Stimulated activated CD8-positive, alpha-beta memory T cell treated with anti-CD3 and anti-CD28 coated beads, Interleukin-15, amount 100 ng/mL, for 48 hours (primary cell): ENCODE results near the gene SLC16A14.
"Not testable (repeated sequence)": the region's sequence is repeated elsewhere in the genome, so short reads cannot be mapped to it uniquely, and the experiment has no call there.

Source experiments
- DNase-seq, 2 donors: peaks; one replicate each; pipeline ENCODE4 v3.0.0-alpha.2; 2020; ENCODE audit warnings: low read depth in 2 of 2

The SLC16A14 gene, protein sequence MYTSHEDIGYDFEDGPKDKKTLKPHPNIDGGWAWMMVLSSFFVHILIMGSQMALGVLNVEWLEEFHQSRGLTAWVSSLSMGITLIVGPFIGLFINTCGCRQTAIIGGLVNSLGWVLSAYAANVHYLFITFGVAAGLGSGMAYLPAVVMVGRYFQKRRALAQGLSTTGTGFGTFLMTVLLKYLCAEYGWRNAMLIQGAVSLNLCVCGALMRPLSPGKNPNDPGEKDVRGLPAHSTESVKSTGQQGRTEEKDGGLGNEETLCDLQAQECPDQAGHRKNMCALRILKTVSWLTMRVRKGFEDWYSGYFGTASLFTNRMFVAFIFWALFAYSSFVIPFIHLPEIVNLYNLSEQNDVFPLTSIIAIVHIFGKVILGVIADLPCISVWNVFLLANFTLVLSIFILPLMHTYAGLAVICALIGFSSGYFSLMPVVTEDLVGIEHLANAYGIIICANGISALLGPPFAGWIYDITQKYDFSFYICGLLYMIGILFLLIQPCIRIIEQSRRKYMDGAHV

DNA sequence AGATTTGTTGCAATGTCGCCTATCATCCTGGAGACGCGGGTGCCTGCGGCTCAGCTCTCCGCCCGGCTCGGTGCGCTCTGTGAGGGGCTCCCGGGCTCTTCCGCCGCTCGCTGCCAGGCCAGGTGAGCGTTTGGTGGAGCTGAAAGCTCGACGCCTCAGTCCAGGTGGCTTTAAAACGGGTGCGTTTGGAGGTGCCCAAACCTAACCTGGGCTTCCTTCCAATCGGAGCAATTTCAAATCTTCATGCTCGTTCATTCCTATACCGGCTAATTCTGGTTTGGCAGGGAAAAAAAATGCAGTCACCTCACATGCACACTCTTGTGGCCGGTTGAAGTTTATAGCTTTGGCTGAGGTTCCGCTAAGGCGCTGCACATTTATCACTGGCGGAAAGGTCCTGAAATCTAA, at the start of gene SLC16A14:
Gene SLC16A14 (minus strand): TSS at position 274 of the 405 bp plus-strand sequence. CDS start 9,572 bp downstream, outside the sequence.
- DNase-seq = no peak

GRCh38 chr2:230106771-230107170, 38.0 kb upstream of the SLC16A14 start:
- DNase-seq = no peak

DNA sequence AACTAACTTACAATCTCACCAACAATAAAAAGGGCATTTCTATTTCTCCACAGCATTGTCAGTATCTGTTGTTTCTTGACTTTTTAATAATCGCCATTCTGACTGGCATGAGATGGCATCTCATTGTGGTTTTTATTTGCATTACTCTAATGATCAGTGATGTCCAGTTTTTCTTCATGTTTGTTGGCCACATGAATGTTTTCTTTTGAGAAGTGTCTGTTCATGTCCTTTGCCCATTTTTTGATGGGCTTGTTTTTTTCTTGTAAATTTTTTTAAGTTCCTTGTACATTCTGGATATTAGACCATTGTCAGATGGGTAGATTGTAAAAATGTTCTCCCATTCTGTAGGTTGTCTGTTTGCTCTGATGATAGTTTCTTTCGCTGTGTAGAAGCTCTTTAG, 33.2 kb upstream of the SLC16A14 start:
- DNase-seq = not testable (repeated sequence)

DNA sequence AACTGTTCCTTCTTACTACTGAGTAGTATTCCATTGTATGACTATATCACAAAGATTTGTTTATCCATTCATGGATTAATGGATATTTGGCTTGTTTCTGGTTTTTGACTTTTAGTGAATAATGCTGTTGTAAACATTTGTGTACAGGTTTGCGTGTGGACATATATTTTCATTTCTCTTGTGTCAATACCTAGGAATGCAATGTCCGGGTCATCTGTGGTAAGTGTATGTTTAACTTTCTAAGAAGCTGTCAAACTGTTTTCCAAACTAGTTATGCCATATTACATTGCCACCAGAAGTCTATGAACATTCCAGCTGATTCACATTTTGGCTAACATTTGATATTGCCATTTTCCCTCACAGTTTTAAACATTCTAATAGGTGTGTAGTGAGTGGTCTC, 29.1 kb upstream of the SLC16A14 start:
- DNase-seq = no peak

GRCh38 chr2:230097424-230097823, 28.7 kb upstream of the SLC16A14 start:
- no peak for DNase-seq

GRCh38 chr2:230090967-230091366, 22.2 kb upstream of the SLC16A14 start:
- no peak for DNase-seq

DNA sequence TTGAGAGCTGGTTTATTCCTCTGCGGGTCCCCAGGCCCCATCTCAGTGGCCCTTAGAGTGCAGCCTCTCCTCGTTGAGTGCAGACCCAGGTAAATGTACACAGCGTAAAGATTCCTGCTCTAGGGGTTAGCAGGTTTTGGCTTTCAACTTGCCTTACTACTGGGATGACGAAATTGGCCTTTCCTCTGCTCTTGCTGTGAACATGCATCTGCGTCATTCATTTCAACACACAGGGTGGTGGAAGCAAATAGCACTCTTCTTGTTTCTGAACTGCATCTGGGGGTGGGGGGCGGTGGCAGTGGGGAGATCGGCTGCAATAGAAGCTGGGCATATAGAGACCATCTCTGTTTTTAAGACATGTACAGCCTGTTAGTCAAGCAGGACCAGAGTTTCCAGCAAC, 16.5 kb upstream of the SLC16A14 start:
- DNase-seq = no peak

DNA sequence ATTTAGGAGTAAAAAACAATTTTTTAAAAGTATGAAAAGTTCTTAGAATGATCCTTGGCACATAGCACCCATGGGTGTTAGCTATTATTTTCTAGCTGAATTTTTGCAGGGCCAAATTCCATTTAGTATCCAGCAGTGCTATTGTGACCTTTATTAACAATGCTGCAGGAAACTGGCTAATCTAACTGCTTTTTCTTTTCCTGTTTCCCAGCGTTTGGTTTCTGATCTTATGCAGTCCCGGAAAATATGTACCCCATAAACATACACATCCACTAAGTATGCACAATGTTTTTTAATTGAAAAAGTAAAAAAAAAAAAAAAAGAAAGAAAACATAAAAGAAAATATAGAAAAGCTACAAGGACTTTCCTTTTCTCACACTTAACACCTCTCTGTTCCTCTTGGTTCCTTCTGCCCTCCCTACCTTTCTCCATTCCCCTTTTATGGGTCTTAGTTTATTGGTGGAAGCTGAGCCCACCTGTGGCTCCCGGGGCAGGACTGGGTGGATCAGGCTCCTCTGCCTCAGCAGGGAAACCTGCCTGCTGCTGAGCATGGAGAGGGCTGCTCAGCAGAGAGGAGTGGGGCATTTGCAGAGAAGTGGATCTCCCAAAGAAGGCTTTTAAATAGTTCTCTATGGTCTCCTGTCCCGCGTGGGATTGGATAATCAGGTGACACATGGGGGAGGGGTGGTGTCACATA, 9.3 kb upstream of the SLC16A14 start:
- DNase-seq = no peak

GRCh38 chr2:230076819-230077218, 8.1 kb upstream of the SLC16A14 start:
- no peak for DNase-seq

- no peak for DNase-seq
Measured at GRCh38 chr2:230075988-230076631, 7.4 kb upstream of the SLC16A14 start.

DNA sequence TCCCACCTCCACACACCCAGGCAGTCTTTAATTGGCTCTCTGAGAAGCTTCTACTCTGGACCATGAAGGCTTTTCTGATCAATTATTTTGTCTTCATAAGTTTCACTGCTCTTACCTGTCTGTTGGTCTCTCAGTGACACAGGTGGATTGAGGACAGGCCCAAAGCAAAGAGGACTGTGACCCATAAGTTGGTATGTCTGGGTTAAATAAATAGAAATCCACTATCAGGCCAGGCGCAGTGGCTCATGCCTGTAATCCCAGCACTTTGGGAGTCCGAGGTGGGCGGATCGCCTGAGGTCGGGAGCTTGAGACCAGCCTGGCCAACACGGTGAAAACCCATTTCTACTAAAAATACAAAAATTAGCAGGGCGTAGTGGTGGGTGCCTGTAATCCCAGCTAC, 2.7 kb upstream of the SLC16A14 start:
- DNase-seq = no peak

DNA sequence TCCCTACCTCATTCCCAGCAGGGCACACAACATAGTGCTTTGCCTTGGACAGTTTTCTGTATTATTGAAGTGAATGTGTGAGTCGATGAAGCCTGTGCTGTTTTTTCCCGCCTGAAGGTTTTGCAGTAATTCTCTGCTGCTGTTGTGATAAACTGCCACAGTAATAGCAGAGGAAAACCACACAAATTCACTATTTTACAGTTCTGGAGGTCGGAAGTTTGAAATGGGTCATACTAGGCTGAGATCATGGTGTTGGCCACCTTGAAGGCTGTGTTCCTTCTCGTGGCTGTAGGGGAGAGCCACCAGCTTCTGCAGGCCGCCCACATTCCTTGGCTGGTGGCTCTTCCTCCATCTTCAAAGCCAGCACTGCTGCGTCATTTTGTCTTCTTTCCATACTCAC, 678 bp upstream of the SLC16A14 start:
- no peak for DNase-seq

GRCh38 chr2:230068016-230068650, 591 bp downstream of the SLC16A14 start:
- DNase-seq = peak in 1 of 2 donors; percentile 33

GRCh38 chr2:230060672-230061293, 7.9 kb downstream of the SLC16A14 start:
- DNase-seq = no peak

DNA sequence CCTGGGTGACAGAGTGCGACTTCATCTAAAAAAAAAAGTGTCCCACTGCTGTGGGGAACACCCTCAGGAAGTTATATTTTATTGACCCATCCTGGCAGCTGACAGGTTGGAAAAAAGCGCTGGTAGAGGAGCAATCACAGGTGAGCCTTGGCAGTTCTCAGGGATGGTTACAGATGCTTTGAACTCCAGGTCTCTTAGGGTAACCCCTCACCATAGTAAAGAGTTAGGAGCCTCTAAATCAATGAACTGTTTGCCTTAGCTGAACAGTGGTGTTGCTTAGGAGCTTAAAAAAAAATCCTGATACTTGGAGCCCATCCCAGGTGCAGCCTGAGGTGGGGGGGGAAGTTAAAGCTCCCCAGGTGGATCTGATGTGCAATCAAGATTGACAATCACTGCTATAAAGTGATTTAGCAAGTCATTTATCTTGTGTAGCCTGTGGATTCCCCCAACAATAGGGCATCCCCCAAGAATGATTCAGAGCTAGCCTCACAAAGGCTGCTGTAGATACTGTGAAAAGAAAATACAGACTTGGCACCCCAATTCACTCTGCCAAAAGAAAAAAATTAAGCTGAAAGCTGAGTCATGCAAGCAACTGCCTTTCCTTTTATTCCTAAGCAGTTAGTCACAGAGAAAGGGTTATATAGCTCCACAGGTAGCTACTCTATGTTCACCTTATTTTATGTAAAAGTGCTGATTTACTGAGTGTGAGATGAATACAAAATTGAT, 14.8 kb downstream of the SLC16A14 start:
- DNase-seq = no peak

GRCh38 chr2:230052299-230052698, 16.4 kb downstream of the SLC16A14 start:
- no peak for DNase-seq

DNA sequence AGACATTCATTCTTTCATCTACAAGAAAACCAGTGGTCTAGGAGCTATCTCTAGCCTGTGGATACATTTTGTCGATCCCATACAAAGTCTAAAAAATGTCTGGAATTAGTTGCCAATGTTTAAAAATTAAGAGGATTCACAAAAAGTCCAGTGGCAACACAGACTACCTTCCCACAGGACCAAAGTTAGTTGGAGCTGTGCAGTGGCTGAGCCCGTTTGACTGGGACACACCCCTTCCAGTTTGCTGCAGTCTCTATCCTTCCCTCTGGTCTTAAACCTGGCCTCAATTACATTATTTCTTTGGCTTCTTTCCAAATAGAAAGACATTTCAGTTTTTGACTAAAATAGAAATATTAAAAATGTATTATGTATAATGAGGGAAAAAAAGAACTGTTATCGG, 18.6 kb downstream of the SLC16A14 start:
- DNase-seq = no peak

DNA sequence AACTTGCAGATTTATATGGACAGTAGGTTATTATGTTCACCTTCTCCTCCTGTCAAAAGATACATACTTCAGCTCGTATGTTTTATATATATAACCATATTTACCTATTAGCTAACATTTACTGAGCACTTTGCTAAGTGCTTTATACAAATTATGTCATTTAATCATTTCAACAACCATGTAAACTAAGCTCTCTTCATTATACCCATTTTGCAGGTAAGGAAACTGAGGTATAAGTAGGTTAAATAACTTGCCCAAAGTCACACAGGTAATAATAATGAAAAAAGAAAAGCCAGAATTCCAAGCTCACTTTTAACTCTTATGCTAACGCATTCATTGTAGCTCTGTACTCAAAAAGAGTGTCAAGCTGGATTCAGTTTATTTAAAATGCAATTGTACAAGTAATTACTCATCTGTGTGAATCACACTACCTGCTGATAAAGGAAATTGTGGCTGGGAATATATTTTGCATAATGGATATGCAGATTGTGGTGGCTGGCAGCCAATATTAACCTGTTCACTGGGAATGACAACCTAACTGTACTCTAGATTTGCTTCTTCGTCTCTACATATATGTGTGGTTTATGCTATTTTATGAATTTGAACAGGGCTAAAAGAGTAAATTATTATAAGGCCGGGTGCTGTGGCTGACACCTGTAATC, 20.6 kb downstream of the SLC16A14 start:
- no peak for DNase-seq

GRCh38 chr2:230046491-230046890, 22.2 kb downstream of the SLC16A14 start:
- DNase-seq = no peak

GRCh38 chr2:230043461-230043860, 25.3 kb downstream of the SLC16A14 start:
- no peak for DNase-seq
